K562 (cell line): ENCODE results near the gene MEF2C. TPM values are rescaled to one million over a fixed set of nuclear protein-coding genes. Genes with fewer than 3 reads are reported as not detected.

Experiments
- ARID1B ChIP-seq: fragments of 450-650 bp; IDR thresholded peaks from 2 replicates; pipeline ENCODE4 v1.6.1; 2016; ENCODE audit warnings: antibody characterized with exemption, mild to moderate bottlenecking, inconsistent platforms
- BRD9 ChIP-seq: fragments of 450-650 bp; IDR thresholded peaks from 2 replicates; pipeline ENCODE4 v1.6.1; 2018; ENCODE audit warnings: low read depth; ENCODE audit not compliant: partially characterized antibody
- CBX3 ChIP-seq, 2 experiments: IDR thresholded peaks; 1 replicate in 1 of 2; 2 replicates in 1 of 2; pipeline ENCODE4 v1.6.1; 2012; ENCODE audit warnings: inconsistent platforms in 2 of 2, low read length in 2 of 2, borderline replicate concordance in 1 of 2, control low read depth in 1 of 2
- E4F1 ChIP-seq: fragments of 250-450 bp; sonication (Bioruptor Pico); IDR thresholded peaks from 2 replicates; pipeline ENCODE4 v1.5.0; 2021; ENCODE audit warnings: mild to moderate bottlenecking, borderline replicate concordance
- EHMT2 ChIP-seq: fragments of 450-650 bp; IDR thresholded peaks from 2 replicates; pipeline ENCODE4 v1.6.1; 2018; ENCODE audit warnings: antibody characterized with exemption
- GABPA ChIP-seq: fragments of 200-800 bp; sonication (Bioruptor generic); conservative IDR thresholded peaks from 2 replicates; pipeline ENCODE4 v1.6.1; 2016; ENCODE audit warnings: low read depth, missing genetic modification characterization, missing compliant biosample characterization
- HIVEP1 ChIP-seq: fragments of 250-450 bp; sonication (Bioruptor Pico); IDR thresholded peaks from 2 replicates; pipeline ENCODE4 v1.4.0; 2020; ENCODE audit warnings: mild to moderate bottlenecking
- HMG20A ChIP-seq: fragments of 450-650 bp; formaldehyde crosslinking; conservative IDR thresholded peaks from 2 replicates; pipeline ENCODE4 v1.4.0; 2020; ENCODE audit warnings: mild to moderate bottlenecking, mixed read lengths
- LCOR ChIP-seq: sonication (generic); formaldehyde crosslinking; IDR thresholded peaks from 2 replicates; pipeline ENCODE4 v1.8.0; 2022; ENCODE audit warnings: mild to moderate bottlenecking, missing genetic modification reagents
- LEF1 ChIP-seq: fragments of 450-650 bp; IDR thresholded peaks from 2 replicates; pipeline ENCODE4 v1.6.1; 2016; ENCODE audit warnings: mild to moderate bottlenecking
- MEIS2 ChIP-seq: fragments of 450-650 bp; IDR thresholded peaks from 2 replicates; pipeline ENCODE4 v1.6.1; 2014; ENCODE audit warnings: mild to moderate bottlenecking; ENCODE audit not compliant: partially characterized antibody
- PHB ChIP-seq: fragments of 250-450 bp; sonication (Bioruptor Pico); IDR thresholded peaks from 2 replicates; pipeline ENCODE4 v1.5.0; 2021
- RCOR1 ChIP-seq, 2 experiments: IDR thresholded peaks; 2 replicates each; pipeline ENCODE4 v1.6.1; 2012; ENCODE audit warnings: low read depth in 2 of 2, low read length in 2 of 2, borderline replicate concordance in 1 of 2, improper control_type of control experiment in 1 of 2
- SMARCE1 ChIP-seq: fragments of 450-650 bp; IDR thresholded peaks from 2 replicates; pipeline ENCODE4 v1.7.1; 2016; ENCODE audit warnings: mild to moderate bottlenecking
- STAG1 ChIP-seq: sonication (generic); formaldehyde crosslinking; IDR thresholded peaks from 2 replicates; pipeline ENCODE4 v1.5.0; 2020; ENCODE audit warnings: missing genetic modification reagents, borderline replicate concordance
- TCFL5 ChIP-seq: fragments of 250-450 bp; sonication (Bioruptor Pico); conservative IDR thresholded peaks from 2 replicates; pipeline ENCODE4 v1.6.1; 2021; ENCODE audit warnings: mild to moderate bottlenecking, moderate library complexity, matching md5 sums
- ZNF212 ChIP-seq: fragments of 450-650 bp; formaldehyde crosslinking; IDR thresholded peaks from 2 replicates; pipeline ENCODE4 v1.4.0; 2020; ENCODE audit warnings: mild to moderate bottlenecking
- ZNF592 ChIP-seq: fragments of 450-650 bp; IDR thresholded peaks from 2 replicates; pipeline ENCODE4 v1.6.1; 2017; ENCODE audit warnings: antibody characterized with exemption, mild to moderate bottlenecking
- ZSCAN32 ChIP-seq: fragments of 450-650 bp; formaldehyde crosslinking; IDR thresholded peaks from 2 replicates; pipeline ENCODE4 v1.4.0; 2020; ENCODE audit warnings: mild to moderate bottlenecking, moderate library complexity
- polyA plus RNA-seq, 8 experiments: library from polyadenylated mRNA; depleted of rRNA in 4 of 8; stranded (reverse) in 5 of 8; unstranded in 3 of 8; fragments of >200 nt; fragmentation: Nextera tagmentation in 2 of 8; fragmentation: Illumina TruSeq in 1 of 8; extraction: Ambion mirVana in 2 of 8; extraction: Trizol in 1 of 8; gene quantifications; 2 replicates each; pipeline versions ENCODE4 v1.2.1 to v1.2.3, GENCODE V29; 2011 to 2014; ENCODE audit warnings: inconsistent platforms in 1 of 8, missing spikeins in 1 of 8
- total RNA-seq, 7 experiments: library from RNA; depleted of rRNA in 6 of 7; stranded (reverse); fragments of >200 nt in 6 of 7; fragmentation: Illumina TruSeq in 2 of 7; extraction: Trizol in 2 of 7; gene quantifications; 2 replicates each; pipeline versions ENCODE4 v1.2.1 to v1.2.3, GENCODE V29; 2011 to 2021; ENCODE audit warnings: low replicate concordance in 1 of 7
- TF ChIP-seq, protein P1 (sequence below), 2 experiments: fragments of 450-650 bp; IDR thresholded peaks; 2 replicates each; pipeline ENCODE4 v1.6.1; 2016
- TF ChIP-seq, protein P2 (sequence below), 2 experiments: fragments of 450-650 bp; conservative IDR thresholded peaks; 2 replicates each; pipeline ENCODE4 v1.6.1; 2017; ENCODE audit warnings: mild to moderate bottlenecking in 2 of 2, moderate library complexity in 2 of 2

The MEF2C gene
- total and polyA plus RNA-seq, 9 of the 15 experiments (the other 6 are each of a cell fraction or from before 2014, with no cell fraction given): 25.1 to 67.8 (median 58.3) TPM

DNA sequence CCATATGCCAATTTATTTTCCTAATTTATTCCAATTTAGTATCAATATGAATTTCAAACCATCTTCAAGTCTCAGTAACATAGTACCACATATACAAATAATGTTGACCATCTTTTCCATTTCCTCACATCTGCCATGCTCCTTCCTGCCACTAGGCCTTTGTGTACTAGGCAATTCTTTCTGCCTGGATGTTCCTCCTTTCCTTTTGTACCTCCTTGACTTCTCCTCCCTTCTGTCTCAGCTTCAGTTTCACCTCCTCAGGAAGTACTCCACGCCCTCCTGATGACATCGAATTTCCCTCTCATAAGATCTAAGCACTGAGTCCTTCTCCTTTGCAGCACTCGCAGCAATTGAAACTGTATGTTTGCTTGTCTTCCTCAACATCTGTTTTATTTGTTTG lies 53.9 kb downstream of the MEF2C start (continued):
- TF ChIP-seq STAG1 (CRISPR knock-in tag) (no peak), PHB (CRISPR knock-in tag) (no peak), EHMT2 (peak; percentile 54; the same call in 1 of the 2 replicates), E4F1 (CRISPR knock-in tag) (no peak), ZSCAN32 (CRISPR knock-in tag) (no peak), HMG20A (no peak), SMARCE1 (no peak), ZNF592 (no peak), LCOR (CRISPR knock-in tag) (no peak), HIVEP1 (CRISPR knock-in tag) (no peak), CBX3 (IDR thresholded peaks at IDR 0.05; ENCODE audit: borderline replicate concordance in 1 of 2, low read length in 2 of 2) (peak in 1 of 2 experiments; percentile 68; a peak in 1 of 3 replicates), RCOR1 (IDR thresholded peaks at IDR 0.05; ENCODE audit: borderline replicate concordance in 1 of 2, low read depth in 2 of 2, low read length in 2 of 2) (0 out of 4 replicates have a peak, but pooled peaks of 1 of the 2 experiments have one; percentile 16), MEIS2 (peak; percentile 17), TCFL5 (no peak), ARID1B (0 out of 2 replicates have a peak, but pooled peaks have one; percentile 9), BRD9 (peak; percentile 48), GABPA (no peak), ZNF212 (no peak), LEF1 (0 out of 2 replicates have a peak, but pooled peaks have one; percentile 40)
- TF ChIP-seq, protein P1, sequence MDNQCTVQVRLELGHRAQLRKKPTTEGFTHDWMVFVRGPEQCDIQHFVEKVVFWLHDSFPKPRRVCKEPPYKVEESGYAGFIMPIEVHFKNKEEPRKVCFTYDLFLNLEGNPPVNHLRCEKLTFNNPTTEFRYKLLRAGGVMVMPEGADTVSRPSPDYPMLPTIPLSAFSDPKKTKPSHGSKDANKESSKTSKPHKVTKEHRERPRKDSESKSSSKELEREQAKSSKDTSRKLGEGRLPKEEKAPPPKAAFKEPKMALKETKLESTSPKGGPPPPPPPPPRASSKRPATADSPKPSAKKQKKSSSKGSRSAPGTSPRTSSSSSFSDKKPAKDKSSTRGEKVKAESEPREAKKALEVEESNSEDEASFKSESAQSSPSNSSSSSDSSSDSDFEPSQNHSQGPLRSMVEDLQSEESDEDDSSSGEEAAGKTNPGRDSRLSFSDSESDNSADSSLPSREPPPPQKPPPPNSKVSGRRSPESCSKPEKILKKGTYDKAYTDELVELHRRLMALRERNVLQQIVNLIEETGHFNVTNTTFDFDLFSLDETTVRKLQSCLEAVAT (IDR thresholded peaks at IDR 0.05): peak in 1 of 2 experiments; percentile 53; a peak in 1 of 4 replicates
- TF ChIP-seq, protein P2, sequence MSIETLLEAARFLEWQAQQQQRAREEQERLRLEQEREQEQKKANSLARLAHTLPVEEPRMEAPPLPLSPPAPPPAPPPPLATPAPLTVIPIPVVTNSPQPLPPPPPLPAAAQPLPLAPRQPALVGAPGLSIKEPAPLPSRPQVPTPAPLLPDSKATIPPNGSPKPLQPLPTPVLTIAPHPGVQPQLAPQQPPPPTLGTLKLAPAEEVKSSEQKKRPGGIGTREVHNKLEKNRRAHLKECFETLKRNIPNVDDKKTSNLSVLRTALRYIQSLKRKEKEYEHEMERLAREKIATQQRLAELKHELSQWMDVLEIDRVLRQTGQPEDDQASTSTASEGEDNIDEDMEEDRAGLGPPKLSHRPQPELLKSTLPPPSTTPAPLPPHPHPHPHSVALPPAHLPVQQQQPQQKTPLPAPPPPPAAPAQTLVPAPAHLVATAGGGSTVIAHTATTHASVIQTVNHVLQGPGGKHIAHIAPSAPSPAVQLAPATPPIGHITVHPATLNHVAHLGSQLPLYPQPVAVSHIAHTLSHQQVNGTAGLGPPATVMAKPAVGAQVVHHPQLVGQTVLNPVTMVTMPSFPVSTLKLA (conservative IDR thresholded peaks at IDR 0.05): no peak
